Gastrocnemius medialis (tissue), 4 donors: Measurements from ENCODE around the gene RHOV. TPM values are rescaled to one million over a fixed set of nuclear protein-coding genes. Genes with fewer than 3 reads are reported as not detected.

Experiments used
- ATAC-seq, 2 donors: fragments of 150-250 bp; one replicate each; pipeline ENCODE4 v1.9.1; 2016
- DNase-seq, 2 donors: peaks; one replicate each; pipeline ENCODE4 v3.0.0-alpha.2; 2019
- H3K27ac ChIP-seq, 4 donors: fragments of 200-600 bp; sonication (generic); 1 replicate in 1 of 4; 2 replicates in 3 of 4; pipeline ENCODE4 v1.5.1; 2016 to 2018; ENCODE audit warnings: mild to moderate bottlenecking in 2 of 4, moderate library complexity in 1 of 4
- H3K27me3 ChIP-seq, 3 donors: fragments of 200-600 bp; sonication (generic) in 2 of 3; 1 replicate in 1 of 3; 2 replicates in 2 of 3; pipeline versions ENCODE4 v1.5.1 to v1.6.0; 2016 to 2019; ENCODE audit warnings: mild to moderate bottlenecking in 1 of 3, moderate library complexity in 1 of 3
- H3K36me3 ChIP-seq, 2 donors: fragments of 200-600 bp; sonication (generic) in 1 of 2; one replicate each; pipeline ENCODE4 v1.5.1; 2017 to 2018
- H3K4me1 ChIP-seq, 2 donors: fragments of 200-600 bp; sonication (generic) in 1 of 2; one replicate each; pipeline ENCODE4 v1.5.1; 2016 to 2017; ENCODE audit warnings: mild to moderate bottlenecking in 2 of 2
- H3K4me3 ChIP-seq, 4 donors: fragments of 200-600 bp; sonication (generic) in 3 of 4; 1 replicate in 1 of 4; 2 replicates in 3 of 4; pipeline ENCODE4 v1.5.1; 2016 to 2019; ENCODE audit warnings: mild to moderate bottlenecking in 2 of 4
- H3K9me3 ChIP-seq, 3 donors: fragments of 200-600 bp; sonication (generic) in 2 of 3; 1 replicate in 1 of 3; 2 replicates in 2 of 3; pipeline ENCODE4 v1.5.1; 2016 to 2019
- POLR2A ChIP-seq, 2 donors: fragments of 450-650 bp; IDR thresholded peaks; one replicate each; pipeline ENCODE4 v1.6.1; 2017; ENCODE audit warnings: antibody characterized with exemption in 2 of 2, mild to moderate bottlenecking in 2 of 2, moderate library complexity in 2 of 2
- in situ Hi-C, 4 donors: fragments of 200-750 bp; cut with MboI; loops; one replicate each; pipeline versions ENCODE4 v1.15.0 to v1.8.0; 2017; ENCODE audit warnings: low sequenced_read_pairs in 4 of 4
- intact Hi-C: fragments of 100-400 bp; cut with DNase I; formaldehyde crosslinking; loops from one replicate; pipeline ENCODE4 v1.15.1; 2023; ENCODE audit warnings: low total_unique reads
- total RNA-seq, 4 donors: library from RNA; depleted of rRNA; stranded (reverse); fragments of >200 nt; gene quantifications; one replicate each; pipeline versions ENCODE4 v1.1.0 to v1.2.3, GENCODE V29; 2016
- TF ChIP-seq, protein P1 (sequence below), 5 experiments: fragments of 450-650 bp in 3 of 5; fragments of 200-600 bp in 2 of 5; sonication (generic) in 2 of 5; IDR thresholded peaks in 4 of 5; conservative IDR thresholded peaks in 1 of 5; 1 replicate in 4 of 5; 2 replicates in 1 of 5; pipeline ENCODE4 v1.5.1; 2016 to 2019; ENCODE audit warnings: antibody characterized with exemption in 5 of 5, mild to moderate bottlenecking in 3 of 5, moderate library complexity in 3 of 5

RHOV gene
- total RNA-seq, 4 donors from 2014 or later = not detected

DNA sequence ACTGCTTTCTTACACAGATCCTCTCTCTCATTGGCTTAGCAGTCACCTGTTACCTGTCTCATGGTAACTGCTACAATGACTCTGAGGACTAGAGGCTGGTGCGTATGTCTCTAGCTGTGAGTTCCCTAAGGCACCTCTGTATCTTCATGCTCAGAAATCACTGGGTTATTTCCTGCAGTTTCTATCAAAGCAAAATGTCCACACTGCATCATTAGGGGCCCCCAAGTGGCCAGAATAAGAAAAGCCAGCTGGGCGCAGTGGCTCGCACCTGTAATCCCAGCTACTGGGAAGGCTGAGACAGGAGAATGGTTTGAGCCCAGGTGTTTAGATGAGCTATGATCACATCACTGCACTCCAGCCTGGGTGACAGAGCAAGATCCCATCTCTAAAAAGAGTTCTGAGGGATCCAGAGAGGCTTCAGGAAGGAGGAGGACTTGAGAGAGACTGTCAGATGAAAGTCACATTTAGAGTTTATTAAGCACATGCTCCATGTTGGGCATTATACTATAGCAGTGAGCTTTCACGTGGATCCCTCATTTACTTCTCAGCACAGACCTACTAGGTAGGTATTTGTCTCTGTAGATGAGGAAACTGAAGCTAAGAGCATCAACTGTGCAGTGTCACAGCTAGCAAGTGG, 17.9 kb upstream of the RHOV start:
- H3K27ac ChIP-seq = no peak overlapping the region
- H3K4me1 ChIP-seq = peaks cover 13 to 17% of the 10 kb centered on the region in 2 donors
- no peak for DNase-seq
- peaks cover 0 to 1% of the 10 kb centered on the region in 2 donors for H3K36me3 ChIP-seq
- no peaks in the 10 kb centered on the region for H3K27me3 ChIP-seq
- no peak overlapping the region for H3K4me3 ChIP-seq
- in situ Hi-C loops (loop anchor here in 2 of 4 donors (5.0 to 25.0 kb wide), 5 partner anchors 35 to 380 kb away; partner anchors contain the start of genes KNL1 (in 2 of the 2) and RAD51 (in 1 of the 2)), intact Hi-C loops (loop anchor here (5.0 to 10.0 kb wide), 4 partner anchors 87 to 370 kb away; partner anchors contain the start of genes DNAJC17, KNL1 and ZFYVE19)
- no peaks in the 10 kb centered on the region for H3K9me3 ChIP-seq
- ATAC-seq = no peak
- no peak for TF ChIP-seq POLR2A (IDR thresholded peaks at IDR 0.05)
- TF ChIP-seq, protein P1, sequence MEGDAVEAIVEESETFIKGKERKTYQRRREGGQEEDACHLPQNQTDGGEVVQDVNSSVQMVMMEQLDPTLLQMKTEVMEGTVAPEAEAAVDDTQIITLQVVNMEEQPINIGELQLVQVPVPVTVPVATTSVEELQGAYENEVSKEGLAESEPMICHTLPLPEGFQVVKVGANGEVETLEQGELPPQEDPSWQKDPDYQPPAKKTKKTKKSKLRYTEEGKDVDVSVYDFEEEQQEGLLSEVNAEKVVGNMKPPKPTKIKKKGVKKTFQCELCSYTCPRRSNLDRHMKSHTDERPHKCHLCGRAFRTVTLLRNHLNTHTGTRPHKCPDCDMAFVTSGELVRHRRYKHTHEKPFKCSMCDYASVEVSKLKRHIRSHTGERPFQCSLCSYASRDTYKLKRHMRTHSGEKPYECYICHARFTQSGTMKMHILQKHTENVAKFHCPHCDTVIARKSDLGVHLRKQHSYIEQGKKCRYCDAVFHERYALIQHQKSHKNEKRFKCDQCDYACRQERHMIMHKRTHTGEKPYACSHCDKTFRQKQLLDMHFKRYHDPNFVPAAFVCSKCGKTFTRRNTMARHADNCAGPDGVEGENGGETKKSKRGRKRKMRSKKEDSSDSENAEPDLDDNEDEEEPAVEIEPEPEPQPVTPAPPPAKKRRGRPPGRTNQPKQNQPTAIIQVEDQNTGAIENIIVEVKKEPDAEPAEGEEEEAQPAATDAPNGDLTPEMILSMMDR (IDR thresholded peaks at IDR 0.05 in 4 of 5, conservative IDR thresholded peaks at IDR 0.05 in 1 of 5) = peak in 1 of 5 experiments; percentile 59

GRCh38 chr15:40891138-40891537, 17.1 kb upstream of the RHOV start:
- ATAC-seq (no peak), DNase-seq (no peak)
- intact Hi-C loops (loop anchor here (5.0 to 10.0 kb wide), 4 partner anchors 86 to 369 kb away; partner anchors contain the start of genes DNAJC17, KNL1 and ZFYVE19), in situ Hi-C loops (loop anchor here in 2 of 4 donors (5.0 to 25.0 kb wide), 5 partner anchors 34 to 379 kb away; partner anchors contain the start of genes KNL1 (in 2 of the 2) and RAD51 (in 1 of the 2))
- no peaks in the 10 kb centered on the region for H3K27me3 ChIP-seq
- peaks cover 13 to 17% of the 10 kb centered on the region in 2 donors for H3K4me1 ChIP-seq
- no peaks in the 10 kb centered on the region for H3K9me3 ChIP-seq
- H3K4me3 ChIP-seq = no peak overlapping the region
- H3K36me3 ChIP-seq = no peaks in the 10 kb centered on the region
- H3K27ac ChIP-seq = no peak overlapping the region
- TF ChIP-seq, protein P1 (IDR thresholded peaks at IDR 0.05 in 4 of 5, conservative IDR thresholded peaks at IDR 0.05 in 1 of 5) = no peak
- no peak for TF ChIP-seq POLR2A (IDR thresholded peaks at IDR 0.05)

- Histone ChIP-seq H3K36me3 (no peaks in the 10 kb centered on the region), H3K27ac (no peak overlapping the region), H3K9me3 (no peaks in the 10 kb centered on the region), H3K4me1 (peaks cover 4 to 7% of the 10 kb centered on the region in 2 donors), H3K4me3 (no peak overlapping the region), H3K27me3 (no peaks in the 10 kb centered on the region)
- in situ Hi-C loops = loop anchor here in 1 of 4 donors (25.0 kb wide), 1 partner anchor 377 kb away; no protein-coding TSS in a partner anchor
- intact Hi-C loops = no loop called here
- TF ChIP-seq, protein P1 (IDR thresholded peaks at IDR 0.05 in 4 of 5, conservative IDR thresholded peaks at IDR 0.05 in 1 of 5) = no peak
- TF ChIP-seq POLR2A (IDR thresholded peaks at IDR 0.05) = no peak
- ATAC-seq (no peak), DNase-seq (no peak)
Measured at GRCh38 chr15:40889112-40889511, 15.1 kb upstream of the RHOV start.

GRCh38 chr15:40886586-40886985, 12.6 kb upstream of the RHOV start:
- Histone ChIP-seq H3K9me3 (no peaks in the 10 kb centered on the region), H3K4me3 (no peak overlapping the region), H3K27me3 (no peaks in the 10 kb centered on the region), H3K4me1 (no peaks in the 10 kb centered on the region), H3K36me3 (no peaks in the 10 kb centered on the region), H3K27ac (no peak overlapping the region)
- TF ChIP-seq, protein P1 (IDR thresholded peaks at IDR 0.05 in 4 of 5, conservative IDR thresholded peaks at IDR 0.05 in 1 of 5) = no peak
- no peak for TF ChIP-seq POLR2A (IDR thresholded peaks at IDR 0.05)
- intact Hi-C loops = no loop called here
- in situ Hi-C loops = loop anchor here in 1 of 4 donors (25.0 kb wide), 1 partner anchor 374 kb away; no protein-coding TSS in a partner anchor
- ATAC-seq = no peak
- no peak for DNase-seq
